GM12801 (cell line): Measurements from ENCODE around the gene GLIS2.

ENCODE experiments used
- TF ChIP-seq, protein P1 (sequence below): IDR thresholded peaks from one replicate; pipeline ENCODE4 v1.5.1; 2011; ENCODE audit warnings: control low read depth; ENCODE audit not compliant: insufficient read length; ENCODE audit errors: extremely low read depth

The GLIS2 gene

DNA sequence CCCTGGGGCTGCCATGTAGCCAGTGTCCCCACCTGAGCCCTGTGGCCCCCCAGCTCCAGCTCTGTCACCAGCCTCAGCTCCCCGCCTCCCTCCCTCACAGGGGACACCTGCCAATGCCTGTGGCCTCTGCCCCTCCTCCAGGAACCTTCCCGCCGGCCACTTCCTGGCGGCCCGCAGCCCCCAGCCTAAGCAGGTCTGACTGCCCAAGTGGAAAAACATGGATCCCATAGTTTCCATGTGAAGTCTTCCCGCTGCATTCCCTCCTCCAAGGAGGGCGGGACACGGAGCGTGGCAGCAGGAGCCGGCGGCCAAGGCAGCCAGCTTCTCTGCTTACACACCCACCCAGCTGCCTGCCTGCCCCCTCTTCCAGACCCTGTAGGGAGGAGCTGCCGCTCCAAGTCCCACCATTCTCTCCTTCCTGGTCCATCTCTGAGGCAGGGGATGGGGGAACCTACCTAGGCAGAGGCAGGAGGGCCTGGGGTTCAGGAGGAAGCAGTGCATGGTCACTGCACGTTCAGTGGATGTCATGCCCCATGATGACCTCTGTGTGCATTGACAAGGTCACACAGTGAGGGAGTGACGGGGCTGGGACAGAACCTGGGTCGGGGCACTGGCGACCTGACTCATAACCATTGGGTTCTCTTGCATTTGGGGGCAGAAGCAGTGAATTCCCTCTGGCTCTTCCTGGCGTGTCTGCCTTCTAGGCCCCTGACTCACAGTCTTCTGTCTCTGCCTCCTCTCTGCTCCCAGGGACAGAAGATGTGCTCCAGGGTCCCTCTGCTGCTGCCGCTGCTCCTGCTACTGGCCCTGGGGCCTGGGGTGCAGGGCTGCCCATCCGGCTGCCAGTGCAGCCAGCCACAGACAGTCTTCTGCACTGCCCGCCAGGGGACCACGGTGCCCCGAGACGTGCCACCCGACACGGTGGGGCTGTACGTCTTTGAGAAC lies 64.5 kb downstream of the GLIS2 start:
- TF ChIP-seq, protein P1, sequence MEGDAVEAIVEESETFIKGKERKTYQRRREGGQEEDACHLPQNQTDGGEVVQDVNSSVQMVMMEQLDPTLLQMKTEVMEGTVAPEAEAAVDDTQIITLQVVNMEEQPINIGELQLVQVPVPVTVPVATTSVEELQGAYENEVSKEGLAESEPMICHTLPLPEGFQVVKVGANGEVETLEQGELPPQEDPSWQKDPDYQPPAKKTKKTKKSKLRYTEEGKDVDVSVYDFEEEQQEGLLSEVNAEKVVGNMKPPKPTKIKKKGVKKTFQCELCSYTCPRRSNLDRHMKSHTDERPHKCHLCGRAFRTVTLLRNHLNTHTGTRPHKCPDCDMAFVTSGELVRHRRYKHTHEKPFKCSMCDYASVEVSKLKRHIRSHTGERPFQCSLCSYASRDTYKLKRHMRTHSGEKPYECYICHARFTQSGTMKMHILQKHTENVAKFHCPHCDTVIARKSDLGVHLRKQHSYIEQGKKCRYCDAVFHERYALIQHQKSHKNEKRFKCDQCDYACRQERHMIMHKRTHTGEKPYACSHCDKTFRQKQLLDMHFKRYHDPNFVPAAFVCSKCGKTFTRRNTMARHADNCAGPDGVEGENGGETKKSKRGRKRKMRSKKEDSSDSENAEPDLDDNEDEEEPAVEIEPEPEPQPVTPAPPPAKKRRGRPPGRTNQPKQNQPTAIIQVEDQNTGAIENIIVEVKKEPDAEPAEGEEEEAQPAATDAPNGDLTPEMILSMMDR: no peak

DNA sequence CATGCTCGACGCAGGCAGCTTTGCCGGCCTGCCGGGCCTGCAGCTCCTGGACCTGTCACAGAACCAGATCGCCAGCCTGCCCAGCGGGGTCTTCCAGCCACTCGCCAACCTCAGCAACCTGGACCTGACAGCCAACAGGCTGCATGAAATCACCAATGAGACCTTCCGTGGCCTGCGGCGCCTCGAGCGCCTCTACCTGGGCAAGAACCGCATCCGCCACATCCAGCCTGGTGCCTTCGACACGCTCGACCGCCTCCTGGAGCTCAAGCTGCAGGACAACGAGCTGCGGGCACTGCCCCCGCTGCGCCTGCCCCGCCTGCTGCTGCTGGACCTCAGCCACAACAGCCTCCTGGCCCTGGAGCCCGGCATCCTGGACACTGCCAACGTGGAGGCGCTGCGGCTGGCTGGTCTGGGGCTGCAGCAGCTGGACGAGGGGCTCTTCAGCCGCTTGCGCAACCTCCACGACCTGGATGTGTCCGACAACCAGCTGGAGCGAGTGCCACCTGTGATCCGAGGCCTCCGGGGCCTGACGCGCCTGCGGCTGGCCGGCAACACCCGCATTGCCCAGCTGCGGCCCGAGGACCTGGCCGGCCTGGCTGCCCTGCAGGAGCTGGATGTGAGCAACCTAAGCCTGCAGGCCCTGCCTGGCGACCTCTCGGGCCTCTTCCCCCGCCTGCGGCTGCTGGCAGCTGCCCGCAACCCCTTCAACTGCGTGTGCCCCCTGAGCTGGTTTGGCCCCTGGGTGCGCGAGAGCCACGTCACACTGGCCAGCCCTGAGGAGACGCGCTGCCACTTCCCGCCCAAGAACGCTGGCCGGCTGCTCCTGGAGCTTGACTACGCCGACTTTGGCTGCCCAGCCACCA lies 65.4 kb downstream of the GLIS2 start:
- TF ChIP-seq, protein P1: no peak

DNA sequence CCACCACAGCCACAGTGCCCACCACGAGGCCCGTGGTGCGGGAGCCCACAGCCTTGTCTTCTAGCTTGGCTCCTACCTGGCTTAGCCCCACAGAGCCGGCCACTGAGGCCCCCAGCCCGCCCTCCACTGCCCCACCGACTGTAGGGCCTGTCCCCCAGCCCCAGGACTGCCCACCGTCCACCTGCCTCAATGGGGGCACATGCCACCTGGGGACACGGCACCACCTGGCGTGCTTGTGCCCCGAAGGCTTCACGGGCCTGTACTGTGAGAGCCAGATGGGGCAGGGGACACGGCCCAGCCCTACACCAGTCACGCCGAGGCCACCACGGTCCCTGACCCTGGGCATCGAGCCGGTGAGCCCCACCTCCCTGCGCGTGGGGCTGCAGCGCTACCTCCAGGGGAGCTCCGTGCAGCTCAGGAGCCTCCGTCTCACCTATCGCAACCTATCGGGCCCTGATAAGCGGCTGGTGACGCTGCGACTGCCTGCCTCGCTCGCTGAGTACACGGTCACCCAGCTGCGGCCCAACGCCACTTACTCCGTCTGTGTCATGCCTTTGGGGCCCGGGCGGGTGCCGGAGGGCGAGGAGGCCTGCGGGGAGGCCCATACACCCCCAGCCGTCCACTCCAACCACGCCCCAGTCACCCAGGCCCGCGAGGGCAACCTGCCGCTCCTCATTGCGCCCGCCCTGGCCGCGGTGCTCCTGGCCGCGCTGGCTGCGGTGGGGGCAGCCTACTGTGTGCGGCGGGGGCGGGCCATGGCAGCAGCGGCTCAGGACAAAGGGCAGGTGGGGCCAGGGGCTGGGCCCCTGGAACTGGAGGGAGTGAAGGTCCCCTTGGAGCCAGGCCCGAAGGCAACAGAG lies 66.3 kb downstream of the GLIS2 start:
- TF ChIP-seq, protein P1: no peak

DNA sequence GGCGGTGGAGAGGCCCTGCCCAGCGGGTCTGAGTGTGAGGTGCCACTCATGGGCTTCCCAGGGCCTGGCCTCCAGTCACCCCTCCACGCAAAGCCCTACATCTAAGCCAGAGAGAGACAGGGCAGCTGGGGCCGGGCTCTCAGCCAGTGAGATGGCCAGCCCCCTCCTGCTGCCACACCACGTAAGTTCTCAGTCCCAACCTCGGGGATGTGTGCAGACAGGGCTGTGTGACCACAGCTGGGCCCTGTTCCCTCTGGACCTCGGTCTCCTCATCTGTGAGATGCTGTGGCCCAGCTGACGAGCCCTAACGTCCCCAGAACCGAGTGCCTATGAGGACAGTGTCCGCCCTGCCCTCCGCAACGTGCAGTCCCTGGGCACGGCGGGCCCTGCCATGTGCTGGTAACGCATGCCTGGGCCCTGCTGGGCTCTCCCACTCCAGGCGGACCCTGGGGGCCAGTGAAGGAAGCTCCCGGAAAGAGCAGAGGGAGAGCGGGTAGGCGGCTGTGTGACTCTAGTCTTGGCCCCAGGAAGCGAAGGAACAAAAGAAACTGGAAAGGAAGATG lies 67.0 kb downstream of the GLIS2 start:
- TF ChIP-seq, protein P1: no peak

DNA sequence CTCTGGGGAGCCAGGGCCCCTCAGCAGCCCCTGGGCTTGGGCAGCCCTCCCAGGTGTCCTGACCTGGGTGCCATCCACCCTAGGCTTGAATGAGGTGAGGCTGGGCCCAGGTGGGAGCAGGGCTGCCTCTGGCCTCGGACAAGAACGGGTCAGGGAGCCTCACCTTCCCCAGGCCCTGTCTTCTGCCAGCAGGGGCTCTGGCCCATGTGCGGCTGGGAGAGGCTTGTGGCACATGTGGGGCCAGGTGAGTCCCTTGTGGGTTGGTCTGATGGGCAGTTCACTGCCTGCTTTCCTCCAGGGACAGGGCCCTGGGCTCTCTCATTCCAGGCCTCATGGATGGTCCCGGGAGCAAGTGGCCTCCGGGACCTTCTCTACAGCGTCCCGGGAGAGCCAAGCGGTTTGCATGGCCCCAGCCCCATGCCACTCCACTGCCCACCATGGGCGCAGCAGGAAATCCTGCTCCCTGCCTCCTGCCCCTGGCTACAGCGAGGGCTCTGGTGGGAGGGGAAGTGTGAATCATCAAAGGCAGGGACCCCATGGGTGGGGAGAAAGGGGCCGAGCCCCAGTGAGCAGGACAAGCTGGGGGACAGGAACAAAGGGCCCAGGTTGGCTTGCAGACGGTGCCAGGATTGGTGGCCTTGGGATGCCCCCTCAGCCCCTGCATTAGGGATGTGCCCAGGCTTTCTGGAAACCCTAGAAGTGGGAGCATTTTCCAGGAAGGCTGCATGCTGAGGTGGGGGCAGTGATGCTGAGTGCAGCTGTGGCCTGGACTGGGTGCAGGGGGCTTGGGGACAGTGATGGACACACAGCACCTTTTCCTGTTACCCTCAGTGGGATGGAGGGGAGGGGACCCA lies 68.0 kb downstream of the GLIS2 start:
- TF ChIP-seq, protein P1: no peak

DNA sequence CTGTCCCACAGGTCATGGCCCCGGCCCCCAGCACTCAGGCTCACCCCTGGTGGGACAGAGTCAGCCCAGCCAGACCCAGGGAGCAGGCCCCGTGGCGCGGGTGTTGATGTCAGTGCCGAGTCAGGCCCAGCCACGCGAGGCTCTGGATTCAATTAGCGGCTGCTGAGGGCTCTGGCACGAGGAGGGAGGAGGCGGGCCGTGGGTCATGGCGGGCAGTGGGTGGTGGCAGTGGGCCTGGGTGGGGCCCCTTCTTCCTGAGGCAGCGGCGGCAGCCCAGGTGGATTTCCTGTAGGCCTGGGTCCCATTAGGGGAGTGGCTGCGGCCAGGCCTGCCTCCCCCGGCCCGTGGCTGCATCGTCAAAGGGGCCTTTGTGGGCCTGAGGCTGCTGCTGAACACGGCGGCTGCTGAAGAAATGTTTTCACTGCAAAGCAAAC lies 68.7 kb downstream of the GLIS2 start:
- TF ChIP-seq, protein P1: no peak
